Caco-2 (cell line): ENCODE data around the gene C14orf132. TPM values are rescaled to one million over a fixed set of nuclear protein-coding genes. Genes with fewer than 3 reads are reported as not detected.

Source experiments
- BruUV-seq: library from RNA; stranded (reverse); fragments of 400-500 nt; replicated peaks from 2 replicates; lab custom pipeline; 2021; lab: Mats Ljungman, UMichigan
- CTCF ChIA-PET: fragments of 300-600 bp; sonication (Branson Sonifier 250); formaldehyde crosslinking; loops from one replicate; lab custom pipeline; 2022; ENCODE audit warnings: antibody characterized with exemption; lab: Charles Lee
- POLR2A ChIA-PET: fragments of 300-600 bp; sonication (Branson Sonifier 250); formaldehyde crosslinking; loops from one replicate; lab custom pipeline; 2022; ENCODE audit warnings: antibody characterized with exemption; lab: Charles Lee
- DNase-seq, 2 experiments: peaks; one replicate each; pipeline versions ENCODE4 v3.0.0 to v3.0.0-alpha.2; 2020 to 2022
- H3K27me3 ChIP-seq: replicated peaks from 2 replicates; pipeline ENCODE4 v1.6.0; 2011; ENCODE audit warnings: low read length; ENCODE audit not compliant: control insufficient read depth, insufficient read depth
- H3K36me3 ChIP-seq: 2 replicates; pipeline ENCODE4 v1.5.1; 2011; ENCODE audit warnings: low read length; ENCODE audit not compliant: control insufficient read depth, insufficient read depth
- H3K4me1 ChIP-seq: fragments of 250-450 bp; sonication (Bioruptor Pico); 2 replicates; pipeline ENCODE4 v1.5.1; 2020; ENCODE audit warnings: mild to moderate bottlenecking
- H3K4me3 ChIP-seq: 2 replicates; pipeline ENCODE4 v1.5.1; 2011; ENCODE audit warnings: low read depth, mild to moderate bottlenecking, control low read depth, low read length
- H3K9me3 ChIP-seq: fragments of 250-450 bp; sonication (Bioruptor Pico); 2 replicates; pipeline ENCODE4 v1.5.1; 2020; ENCODE audit warnings: mild to moderate bottlenecking, moderate library complexity
- H3K27ac Mint-ChIP-seq: one replicate; pipeline ENCODE4 v1.8.0; 2022; ENCODE audit warnings: mixed read lengths; ENCODE audit not compliant: unreplicated experiment
- H3K27me3 Mint-ChIP-seq: one replicate; pipeline ENCODE4 v1.8.0; 2022; ENCODE audit warnings: mixed read lengths; ENCODE audit not compliant: insufficient read depth, unreplicated experiment
- H3K36me3 Mint-ChIP-seq: one replicate; pipeline ENCODE4 v1.8.0; 2022; ENCODE audit warnings: mild to moderate bottlenecking, mixed read lengths; ENCODE audit not compliant: insufficient read depth, unreplicated experiment
- H3K4me1 Mint-ChIP-seq: one replicate; pipeline ENCODE4 v1.8.0; 2022; ENCODE audit warnings: low read depth, mixed read lengths; ENCODE audit not compliant: unreplicated experiment
- H3K4me3 Mint-ChIP-seq: one replicate; pipeline ENCODE4 v1.8.0; 2022; ENCODE audit warnings: mild to moderate bottlenecking, moderate library complexity, mixed read lengths; ENCODE audit not compliant: unreplicated experiment
- H3K9me3 Mint-ChIP-seq: one replicate; pipeline ENCODE4 v1.8.0; 2022; ENCODE audit warnings: mixed read lengths; ENCODE audit not compliant: unreplicated experiment
- CTCF ChIP-seq, 2 experiments: fragments of 200-600 bp in 1 of 2; IDR thresholded peaks; 1 replicate in 1 of 2; 2 replicates in 1 of 2; pipeline versions ENCODE4 v1.5.1 to v1.8.0; 2011 to 2022; ENCODE audit warnings: antibody characterized with exemption in 1 of 2, control low read depth in 1 of 2, inconsistent platforms in 1 of 2, low read depth in 1 of 2, low read length in 1 of 2, mild to moderate bottlenecking in 1 of 2, moderate library complexity in 1 of 2; ENCODE audit not compliant: insufficient read depth in 1 of 2, severe bottlenecking in 1 of 2, unreplicated experiment in 1 of 2
- intact Hi-C: fragments of 100-400 bp; cut with micrococcal nuclease; formaldehyde crosslinking; loops from one replicate; pipeline ENCODE4 v1.10.0; 2022; ENCODE audit not compliant: unreplicated experiment
- total RNA-seq: library from RNA; stranded (reverse); gene quantifications from 2 replicates; pipeline ENCODE4 v1.2.3, GENCODE V29; 2022

Gene C14orf132
- total RNA-seq, 1 experiment from 2014 or later: 0.20 TPM

DNA sequence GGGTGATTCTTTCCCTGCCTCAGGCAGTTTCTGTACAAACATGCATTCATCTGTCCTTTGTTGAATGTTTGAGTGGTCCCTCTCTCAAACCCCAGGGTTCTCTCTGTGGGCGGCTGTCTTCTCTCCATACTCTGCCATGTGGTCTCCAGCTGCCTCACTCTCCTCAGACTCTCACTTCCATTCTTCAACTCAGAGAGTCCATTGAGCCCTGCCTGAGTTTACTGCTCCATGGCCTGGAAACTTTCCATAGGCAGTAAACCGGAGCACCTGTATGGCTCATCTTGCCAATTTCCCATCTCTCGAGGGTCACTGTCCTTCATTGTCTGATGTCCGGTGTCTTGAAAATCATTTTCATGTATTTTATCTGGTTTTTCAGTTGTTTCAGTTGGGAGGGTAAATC is 11.3 kb downstream of the C14orf132 start:
- DNase-seq: no peak
- Mint-ChIP-seq H3K27me3 (peaks cover 5% of the 10 kb centered on the region), H3K27ac (no peak overlapping the region), H3K4me3 (no peak overlapping the region), H3K9me3 (no peaks in the 10 kb centered on the region), H3K36me3 (no peaks in the 10 kb centered on the region), H3K4me1 (no peaks in the 10 kb centered on the region)
- no peak for TF ChIP-seq CTCF (IDR thresholded peaks at IDR 0.05; ENCODE audit: insufficient read depth in 1 of 2, low read depth in 1 of 2, low read length in 1 of 2, severe bottlenecking in 1 of 2, unreplicated experiment in 1 of 2)
- Histone ChIP-seq H3K36me3 (no peaks in the 10 kb centered on the region), H3K4me1 (no peaks in the 10 kb centered on the region), H3K4me3 (no peak overlapping the region), H3K27me3 (no peaks in the 10 kb centered on the region), H3K9me3 (peaks cover 3% of the 10 kb centered on the region; the same call in 1 of the 2 replicates)
- CTCF ChIA-PET: no interaction called here
- POLR2A ChIA-PET: no interaction called here
- no TSS peak for BruUV-seq
- intact Hi-C loops: loop anchor here (5.0 kb wide), 2 partner anchors 53 to 488 kb away; no protein-coding TSS in a partner anchor

- no TSS peak for BruUV-seq
These were observed 12.1 kb downstream of the C14orf132 start for GRCh38 chr14:96051231-96051630.

More at GRCh38 chr14:96051231-96051630, 12.1 kb downstream of the C14orf132 start:
- no peak overlapping the region for H3K27ac Mint-ChIP-seq
- TF ChIP-seq CTCF (IDR thresholded peaks at IDR 0.05; ENCODE audit: insufficient read depth in 1 of 2, low read depth in 1 of 2, low read length in 1 of 2, severe bottlenecking in 1 of 2, unreplicated experiment in 1 of 2): no peak
- H3K36me3 Mint-ChIP-seq: no peaks in the 10 kb centered on the region
- H3K4me3 Mint-ChIP-seq: no peak overlapping the region
- CTCF ChIA-PET: interaction anchor here (0.8 to 1.0 kb wide), 2 partner anchors 10 to 53 kb away, joined by 3 read pairs; no protein-coding TSS in a partner anchor
- no peak for DNase-seq
- no peaks in the 10 kb centered on the region for H3K4me1 ChIP-seq
- H3K9me3 ChIP-seq: no peaks in the 10 kb centered on the region
- no peaks in the 10 kb centered on the region for H3K36me3 ChIP-seq
- no peaks in the 10 kb centered on the region for H3K9me3 Mint-ChIP-seq
- POLR2A ChIA-PET: no interaction called here
- no peaks in the 10 kb centered on the region for H3K27me3 ChIP-seq
- peaks cover 5% of the 10 kb centered on the region for H3K27me3 Mint-ChIP-seq
- intact Hi-C loops: loop anchor here (5.0 kb wide), 2 partner anchors 54 to 489 kb away; no protein-coding TSS in a partner anchor
- H3K4me3 ChIP-seq: no peak overlapping the region
- no peaks in the 10 kb centered on the region for H3K4me1 Mint-ChIP-seq
